Testis (tissue), 5 donors: ENCODE measurements around the gene IFTAP. TPM values are rescaled to one million over a fixed set of nuclear protein-coding genes. Genes with fewer than 3 reads are reported as not detected.
"Not testable (repeated sequence)": the region's sequence is repeated elsewhere in the genome, so short reads cannot be mapped to it uniquely, and the experiment has no call there.

Experiments
- DNase-seq: peaks from one replicate; pipeline ENCODE4 v3.0.0-alpha.2; 2019
- H3K27ac ChIP-seq, 2 donors: fragments of 200-600 bp; sonication (generic); one replicate each; pipeline ENCODE4 v1.5.1; 2019
- H3K27me3 ChIP-seq: fragments of 200-600 bp; sonication (generic); one replicate; pipeline ENCODE4 v1.5.1; 2019
- H3K36me3 ChIP-seq: fragments of 200-600 bp; sonication (generic); one replicate; pipeline ENCODE4 v1.5.1; 2017; ENCODE audit warnings: low read depth; ENCODE audit errors: missing control alignments
- H3K4me1 ChIP-seq: fragments of 200-600 bp; sonication (generic); one replicate; pipeline ENCODE4 v1.5.1; 2019
- H3K4me3 ChIP-seq, 2 donors: fragments of 200-600 bp; sonication (generic); one replicate each; pipeline ENCODE4 v1.5.1; 2017 to 2019
- H3K9me3 ChIP-seq: fragments of 200-600 bp; sonication (generic); one replicate; pipeline ENCODE4 v1.5.1; 2017
- CTCF ChIP-seq, 3 experiments: fragments of 450-650 bp in 2 of 3; fragments of 200-600 bp in 1 of 3; sonication (generic) in 1 of 3; IDR thresholded peaks; one replicate each; pipeline ENCODE4 v1.5.1; 2016 to 2019; ENCODE audit warnings: antibody characterized with exemption in 3 of 3, mild to moderate bottlenecking in 2 of 3, moderate library complexity in 1 of 3
- POLR2A ChIP-seq: fragments of 450-650 bp; IDR thresholded peaks from one replicate; pipeline ENCODE4 v1.6.1; 2017; ENCODE audit warnings: antibody characterized with exemption, mild to moderate bottlenecking, moderate library complexity
- WGBS, 2 donors: methylation state at CpG; one replicate each; pipeline ENCODE4 v1.1.5; 2018; 5-methylcytosine and 5-hydroxymethylcytosine counted together
- intact Hi-C: fragments of 100-400 bp; cut with DNase I; formaldehyde crosslinking; loops from one replicate; pipeline ENCODE4 v1.15.1; 2023; ENCODE audit warnings: low total_unique reads
- long read RNA-seq, 2 donors: transcript quantifications; one replicate each; lab custom pipeline, GENCODE V29; 2026
- polyA plus RNA-seq: library from polyadenylated mRNA; stranded (reverse); fragments of 350-450 nt; fragmentation: Illumina TruSeq; extraction: RNeasy Lipid Tissue Mini Kit (QIAGEN cat#74804); gene quantifications from one replicate; pipeline ENCODE4 v1.2.3, GENCODE V29; 2014; ENCODE audit warnings: low read depth, low replicate concordance; ENCODE audit not compliant: insufficient read depth
- total RNA-seq, 2 donors: library from RNA; depleted of rRNA; stranded (reverse); fragments of >200 nt; gene quantifications; one replicate each; pipeline ENCODE4 v1.2.3, GENCODE V29; 2016

Gene IFTAP
- total RNA-seq (10 to 100 TPM; 42.1 to 42.4 TPM), polyA plus RNA-seq (105 TPM)
- long read RNA-seq, donor 1, transcript C11orf74-201 (6 exons, 863 nt): minor isoform, 8 of 26 reads
- long read RNA-seq, donor 1, transcript C11orf74-208 (6 exons, 694 nt): major isoform, 11 of 26 reads
- long read RNA-seq, donor 1, partial matches to known transcripts: 0 of 26 reads
- long read RNA-seq, donor 1, other reads (novel, unspliced or antisense): 0 of 26 reads
- long read RNA-seq, donor 2, transcript C11orf74-201 (6 exons, 863 nt): major isoform, 10 of 20 reads
- long read RNA-seq, donor 2, transcript C11orf74-208 (6 exons, 694 nt): minor isoform, 5 of 20 reads
- long read RNA-seq, donor 2, partial matches to known transcripts: 0 of 20 reads
- long read RNA-seq, donor 2, other reads (novel, unspliced or antisense): 0 of 20 reads

GRCh38 chr11:36594316-36594989 is at the start of gene IFTAP:
TSS of gene IFTAP (plus strand) at chr11:36594502. CDS start at chr11:36610104, 15,602 bp downstream.
- intact Hi-C loops: no loop called here
- peak; percentile 75 for DNase-seq
- H3K4me1 ChIP-seq: no peaks in the 10 kb centered on the region
- peak within 1 kb of the TSS; percentile 69 to 72 for H3K4me3 ChIP-seq
- no peaks in the 10 kb centered on the region for H3K27me3 ChIP-seq
- no peak for TF ChIP-seq POLR2A
- TF ChIP-seq CTCF (IDR thresholded peaks at IDR 0.05): no peak
- no peaks in the 10 kb centered on the region for H3K9me3 ChIP-seq
- H3K27ac ChIP-seq: peak within 1 kb of the TSS; percentile 8 to 60
- 1% methylated on average over 27 to 29 of the region's 29 CpGs for WGBS, 2 donors
- no peaks in the 10 kb centered on the region for H3K36me3 ChIP-seq

GRCh38 chr11:36550385-36551115 is 43.8 kb upstream of the IFTAP start:
- DNase-seq: peak; percentile 87
- no peaks in the 10 kb centered on the region for H3K9me3 ChIP-seq
- no peaks in the 10 kb centered on the region for H3K4me1 ChIP-seq
- H3K27me3 ChIP-seq: no peaks in the 10 kb centered on the region
- TF ChIP-seq CTCF (IDR thresholded peaks at IDR 0.05) (no peak), POLR2A (no peak)
- WGBS, 2 donors: 15 to 21% methylated on average over 1 of the region's 1 CpG
- intact Hi-C loops: no loop called here
- no peak overlapping the region for H3K4me3 ChIP-seq
- peak overlapping the region; percentile 43 to 49 for H3K27ac ChIP-seq
- no peaks in the 10 kb centered on the region for H3K36me3 ChIP-seq

- H3K4me3 ChIP-seq, H3K27me3 ChIP-seq, H3K36me3 ChIP-seq, DNase-seq, H3K9me3 ChIP-seq, intact Hi-C loops, H3K27ac ChIP-seq, H3K4me1 ChIP-seq: not testable (repeated sequence)
- 85 to 98% methylated on average over 7 to 17 of the region's 17 CpGs for WGBS, 2 donors
These were observed 36.9 kb upstream of the IFTAP start for GRCh38 chr11:36557390-36557789.

GRCh38 chr11:36557991-36558390 is 36.3 kb upstream of the IFTAP start:
- no peaks in the 10 kb centered on the region for H3K9me3 ChIP-seq
- no peaks in the 10 kb centered on the region for H3K27me3 ChIP-seq
- no peak overlapping the region for H3K4me3 ChIP-seq
- TF ChIP-seq CTCF (IDR thresholded peaks at IDR 0.05) (no peak), POLR2A (no peak)
- no peaks in the 10 kb centered on the region for H3K4me1 ChIP-seq
- intact Hi-C loops: no loop called here
- no peaks in the 10 kb centered on the region for H3K36me3 ChIP-seq
- H3K27ac ChIP-seq: no peak overlapping the region
- no peak for DNase-seq
